K562 (cell line): Measurements from ENCODE around the gene TOX3. TPM values are rescaled to one million over a fixed set of nuclear protein-coding genes. Genes with fewer than 3 reads are reported as not detected.

Source experiments
- ATAC-seq: fragments of 200-7000 bp; cut with Tn5 transposase; 3 replicates; pipeline ENCODE4 v1.9.1; 2020; ENCODE audit warnings: moderate library complexity
- BruUV-seq: library from RNA; stranded (reverse); fragments of 400-500 nt; replicated peaks from 2 replicates; lab custom pipeline; 2021; lab: Mats Ljungman, UMichigan
- CTCF ChIA-PET: fragments of 300-600 bp; formaldehyde crosslinking; extraction: SDS; loops from one replicate; lab custom pipeline; 2021; ENCODE audit warnings: low intra/inter-chr PET ratio; lab: Yijun Ruan, JAX
- POLR2A ChIA-PET: fragments of 300-600, 350-650 bp; sonication (Branson Sonifier 250); formaldehyde crosslinking; extraction: SDS; loops from one replicate; lab custom pipeline; 2021; ENCODE audit warnings: antibody characterized with exemption, inconsistent platforms; lab: Yijun Ruan, JAX
- DNase-seq, 4 experiments: peaks; one replicate each; pipeline versions ENCODE4 v3.0.0 to v3.0.0-alpha.2; 2011 to 2018; ENCODE audit warnings: low spot score in 3 of 4, mixed read lengths in 3 of 4; ENCODE audit errors: extremely low read depth in 1 of 4
- FAIRE-seq: peaks from 2 replicates; lab custom pipeline; 2011; peaks lifted over from hg19 to GRCh38; lab: Jason Lieb, UNC
- H2AFZ ChIP-seq: 2 replicates; pipeline ENCODE4 v1.6.0; 2011; ENCODE audit warnings: low read depth, low read length, control low read depth, inconsistent platforms
- H3K27ac ChIP-seq: fragments of 200-600 bp; 3 replicates; pipeline ENCODE4 v1.8.0; 2011; ENCODE audit warnings: low read depth, mild to moderate bottlenecking, control low read depth, inconsistent platforms, low read length, moderate library complexity, mixed read lengths; ENCODE audit errors: extremely low read depth
- H3K27me3 ChIP-seq, 2 experiments: fragments of 300-600 bp in 1 of 2; 2 replicates in 1 of 2; 3 replicates in 1 of 2; pipeline versions ENCODE4 v1.6.0 to v1.8.0; 2011; ENCODE audit warnings: inconsistent platforms in 2 of 2, low read length in 2 of 2, mild to moderate bottlenecking in 1 of 2, mixed read lengths in 1 of 2, moderate library complexity in 1 of 2; ENCODE audit not compliant: control insufficient read depth in 2 of 2, insufficient read depth in 2 of 2
- H3K36me3 ChIP-seq: fragments of 300-600 bp; 3 replicates; pipeline ENCODE4 v1.8.0; 2011; ENCODE audit warnings: mild to moderate bottlenecking, low read length, inconsistent platforms; ENCODE audit not compliant: control insufficient read depth, insufficient read depth
- H3K4me1 ChIP-seq, 2 experiments: fragments of 200-600 bp in 1 of 2; replicated peaks in 1 of 2; 2 replicates in 1 of 2; 3 replicates in 1 of 2; pipeline versions ENCODE4 v1.5.1 to v1.8.0; 2011; ENCODE audit warnings: inconsistent platforms in 2 of 2, low read length in 2 of 2, mild to moderate bottlenecking in 1 of 2, mixed read lengths in 1 of 2, moderate library complexity in 1 of 2; ENCODE audit not compliant: control insufficient read depth in 2 of 2, insufficient read depth in 2 of 2
- H3K4me2 ChIP-seq: 2 replicates; pipeline ENCODE4 v1.6.1; 2011; ENCODE audit warnings: low read length, control low read depth, inconsistent platforms, mixed read lengths; ENCODE audit not compliant: insufficient read depth
- H3K4me3 ChIP-seq: fragments of 200-600 bp; sonication (generic), shearing (Covaris generic); 2 replicates; pipeline ENCODE4 v1.5.1; 2016; ENCODE audit warnings: control low read depth, inconsistent platforms
- H3K79me2 ChIP-seq: fragments of 200-600 bp; 3 replicates; pipeline ENCODE4 v1.8.0; 2011; ENCODE audit warnings: low read length, inconsistent platforms; ENCODE audit not compliant: control insufficient read depth, insufficient read depth
- H3K9ac ChIP-seq, 2 experiments: 2 replicates each; pipeline versions ENCODE4 v1.6.0 to v1.6.1; 2011; ENCODE audit warnings: low read depth in 2 of 2, low read length in 2 of 2, control low read depth in 1 of 2, inconsistent platforms in 1 of 2, mild to moderate bottlenecking in 1 of 2, mixed read lengths in 1 of 2; ENCODE audit not compliant: insufficient read depth in 1 of 2
- H3K9me1 ChIP-seq: one replicate; pipeline ENCODE4 v1.6.0; 2011; ENCODE audit warnings: inconsistent platforms, mild to moderate bottlenecking, low read length, moderate library complexity; ENCODE audit not compliant: control insufficient read depth, insufficient read depth
- H3K9me3 ChIP-seq: replicated peaks from 2 replicates; pipeline ENCODE4 v1.5.1; 2011; ENCODE audit warnings: low read depth, low read length, inconsistent platforms; ENCODE audit not compliant: control insufficient read depth, insufficient read depth
- H4K20me1 ChIP-seq: replicated peaks from 2 replicates; pipeline ENCODE4 v1.6.1; 2011; ENCODE audit warnings: low read length, inconsistent platforms, mixed read lengths; ENCODE audit not compliant: control insufficient read depth, insufficient read depth
- CHD4 ChIP-seq: fragments of 200-600 bp; sonication (generic); IDR thresholded peaks from 3 replicates; pipeline ENCODE4 v1.6.1; 2012; ENCODE audit warnings: low read depth, mild to moderate bottlenecking, mixed read lengths, low read length, inconsistent platforms; ENCODE audit not compliant: insufficient read depth, insufficient replicate concordance, poor library complexity, severe bottlenecking
- DDX20 ChIP-seq: fragments of 450-650 bp; IDR thresholded peaks from 2 replicates; pipeline ENCODE4 v1.6.1; 2016; ENCODE audit warnings: missing genetic modification characterization, low read depth, mild to moderate bottlenecking, missing compliant biosample characterization, moderate library complexity
- ELF4 ChIP-seq: fragments of 450-650 bp; formaldehyde crosslinking; IDR thresholded peaks from 2 replicates; pipeline ENCODE4 v1.4.0; 2022; ENCODE audit warnings: missing genetic modification characterization
- NFIC ChIP-seq: fragments of 450-650 bp; IDR thresholded peaks from 2 replicates; pipeline ENCODE4 v1.6.1; 2017; ENCODE audit warnings: mild to moderate bottlenecking, inconsistent platforms
- PATZ1 ChIP-seq: fragments of 250-450 bp; sonication (Bioruptor Pico); IDR thresholded peaks from 2 replicates; pipeline ENCODE4 v1.5.0; 2020; ENCODE audit warnings: mild to moderate bottlenecking, borderline replicate concordance
- PML ChIP-seq: IDR thresholded peaks from 2 replicates; pipeline ENCODE4 v1.6.1; 2012; ENCODE audit warnings: low read length, inconsistent platforms
- PTRF ChIP-seq: fragments of 450-650 bp; IDR thresholded peaks from 2 replicates; pipeline ENCODE4 v1.6.1; 2016; ENCODE audit warnings: mild to moderate bottlenecking, missing genetic modification characterization, missing compliant biosample characterization
- RFX1 ChIP-seq: fragments of 450-650 bp; IDR thresholded peaks from 2 replicates; pipeline ENCODE4 v1.6.1; 2016; ENCODE audit warnings: mild to moderate bottlenecking, moderate library complexity
- SNIP1 ChIP-seq: fragments of 450-650 bp; IDR thresholded peaks from 2 replicates; pipeline ENCODE4 v1.7.1; 2017; ENCODE audit warnings: low read depth, mild to moderate bottlenecking
- ZBTB2 ChIP-seq: fragments of 450-650 bp; IDR thresholded peaks from 2 replicates; pipeline ENCODE4 v1.6.1; 2016; ENCODE audit warnings: antibody characterized with exemption
- WGBS: fragments of 100-300 bp; shearing (Covaris generic); methylation state at CpG from one replicate; pipeline ENCODE4 v1.1.6; 2016; ENCODE audit warnings: low coverage, mixed read lengths; ENCODE audit not compliant: insufficient coverage; ENCODE audit errors: missing lambda C conversion rate; 5-methylcytosine and 5-hydroxymethylcytosine counted together
- in situ Hi-C: fragments of 300-500 bp; cut with MboI; formaldehyde crosslinking; loops from 4 replicates; pipeline ENCODE4 v1.15.0; 2018; ENCODE audit warnings: inconsistent platforms, mixed read lengths
- intact Hi-C: fragments of 100-400 bp; cut with micrococcal nuclease; formaldehyde crosslinking; loops from 2 replicates; pipeline ENCODE4 v1.14.2; 2022
- polyA plus RNA-seq, 8 experiments: library from polyadenylated mRNA; depleted of rRNA in 4 of 8; stranded (reverse) in 5 of 8; unstranded in 3 of 8; fragments of >200 nt; fragmentation: Nextera tagmentation in 2 of 8; fragmentation: Illumina TruSeq in 1 of 8; extraction: Ambion mirVana in 2 of 8; extraction: Trizol in 1 of 8; gene quantifications; 2 replicates each; pipeline versions ENCODE4 v1.2.1 to v1.2.3, GENCODE V29; 2011 to 2014; ENCODE audit warnings: inconsistent platforms in 1 of 8, missing spikeins in 1 of 8
- total RNA-seq, 7 experiments: library from RNA; depleted of rRNA in 6 of 7; stranded (reverse); fragments of >200 nt in 6 of 7; fragmentation: Illumina TruSeq in 2 of 7; extraction: Trizol in 2 of 7; gene quantifications; 2 replicates each; pipeline versions ENCODE4 v1.2.1 to v1.2.3, GENCODE V29; 2011 to 2021; ENCODE audit warnings: low replicate concordance in 1 of 7
- TF ChIP-seq, protein P1 (sequence below), 2 experiments: fragments of 450-650 bp in 1 of 2; sonication (generic) in 1 of 2; formaldehyde crosslinking in 1 of 2; IDR thresholded peaks in 1 of 2; conservative IDR thresholded peaks in 1 of 2; 2 replicates each; pipeline versions ENCODE4 v1.6.1 to v1.8.1; 2016 to 2023; ENCODE audit warnings: mild to moderate bottlenecking in 2 of 2, moderate library complexity in 2 of 2, inconsistent platforms in 1 of 2, missing genetic modification reagents in 1 of 2

Gene TOX3
- total and polyA plus RNA-seq, 9 of the 15 experiments (the other 6 are each of a cell fraction or from before 2014, with no cell fraction given): not detected

DNA sequence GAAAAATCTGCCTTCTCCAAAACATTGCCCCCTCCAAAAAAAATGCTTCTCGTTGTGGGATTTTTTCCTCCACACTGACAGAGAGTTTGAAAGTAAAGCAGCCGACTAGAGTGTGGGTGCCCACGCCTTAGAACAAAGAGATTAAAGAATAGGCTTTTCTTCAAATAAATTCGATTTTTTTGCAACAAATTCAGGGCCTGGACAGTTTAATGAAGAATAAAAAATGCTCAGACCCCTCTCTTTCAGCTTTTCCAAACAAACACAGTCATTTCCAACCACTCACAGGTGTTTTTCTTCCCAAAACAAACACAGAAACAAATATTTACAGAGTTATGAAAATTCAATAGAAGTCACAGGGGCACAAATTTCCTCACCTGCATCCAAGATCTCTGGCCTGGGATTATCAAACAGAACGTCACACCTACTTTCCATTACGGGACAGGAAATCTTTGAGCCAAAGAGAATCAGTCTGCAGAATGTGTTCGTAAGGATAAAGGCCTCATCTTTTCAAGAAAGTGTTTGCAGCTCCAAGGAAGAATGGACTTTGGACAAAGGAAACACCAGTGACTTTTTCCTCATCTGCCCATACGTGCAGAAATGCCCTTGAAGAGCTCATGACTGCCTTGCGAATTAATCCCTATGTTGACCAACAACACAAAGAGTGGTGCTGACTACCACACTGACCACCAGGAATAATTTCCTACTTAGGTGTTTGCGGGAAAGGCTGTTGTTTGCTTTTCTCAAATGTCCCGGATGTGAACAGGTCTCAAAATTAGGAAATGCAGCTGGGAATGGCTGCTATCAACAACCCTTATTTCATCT, 31.3 kb upstream of the TOX3 start:
- no peaks in the 10 kb centered on the region for H3K9me3 ChIP-seq
- H2AFZ ChIP-seq: no peak overlapping the region
- no peaks in the 10 kb centered on the region for H3K9me1 ChIP-seq
- no peak overlapping the region for H3K9ac ChIP-seq
- H3K79me2 ChIP-seq: no peaks in the 10 kb centered on the region
- BruUV-seq: no TSS peak
- no peak for ATAC-seq
- no peak overlapping the region for H3K4me2 ChIP-seq
- no peak for FAIRE-seq
- intact Hi-C loops: no loop called here
- under 1% methylated on average over 11 of the region's 11 CpGs for WGBS
- TF ChIP-seq DDX20 (tag) (no peak), ELF4 (CRISPR knock-in tag) (no peak), SNIP1 (no peak), PATZ1 (no peak), PML (no peak), RFX1 (no peak), PTRF (no peak), CHD4 (no peak), ZBTB2 (no peak), NFIC (no peak)
- TF ChIP-seq, protein P1, sequence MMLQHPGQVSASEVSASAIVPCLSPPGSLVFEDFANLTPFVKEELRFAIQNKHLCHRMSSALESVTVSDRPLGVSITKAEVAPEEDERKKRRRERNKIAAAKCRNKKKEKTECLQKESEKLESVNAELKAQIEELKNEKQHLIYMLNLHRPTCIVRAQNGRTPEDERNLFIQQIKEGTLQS (IDR thresholded peaks at IDR 0.05): no peak
- TF ChIP-seq, protein P1 (CRISPR knock-in tag; conservative IDR thresholded peaks at IDR 0.05): no peak
- H3K27me3 ChIP-seq: no peaks in the 10 kb centered on the region
- no peak overlapping the region for H3K4me3 ChIP-seq
- in situ Hi-C loops: no loop called here
- H4K20me1 ChIP-seq: no peaks in the 10 kb centered on the region
- H3K4me1 ChIP-seq: no peaks in the 10 kb centered on the region
- no peak for DNase-seq
- ChIA-PET CTCF (no interaction called here), POLR2A (no interaction called here)
- H3K36me3 ChIP-seq: no peaks in the 10 kb centered on the region
- H3K27ac ChIP-seq: no peak overlapping the region
